Measurements from ENCODE around the gene OAS3. TPM values are rescaled to one million over a fixed set of nuclear protein-coding genes. Genes with fewer than 3 reads are reported as not detected.

The OAS3 gene
- total and polyA plus RNA-seq, 4 donors, result 3.8 to 9.5 (median 5.4) TPM

DNA sequence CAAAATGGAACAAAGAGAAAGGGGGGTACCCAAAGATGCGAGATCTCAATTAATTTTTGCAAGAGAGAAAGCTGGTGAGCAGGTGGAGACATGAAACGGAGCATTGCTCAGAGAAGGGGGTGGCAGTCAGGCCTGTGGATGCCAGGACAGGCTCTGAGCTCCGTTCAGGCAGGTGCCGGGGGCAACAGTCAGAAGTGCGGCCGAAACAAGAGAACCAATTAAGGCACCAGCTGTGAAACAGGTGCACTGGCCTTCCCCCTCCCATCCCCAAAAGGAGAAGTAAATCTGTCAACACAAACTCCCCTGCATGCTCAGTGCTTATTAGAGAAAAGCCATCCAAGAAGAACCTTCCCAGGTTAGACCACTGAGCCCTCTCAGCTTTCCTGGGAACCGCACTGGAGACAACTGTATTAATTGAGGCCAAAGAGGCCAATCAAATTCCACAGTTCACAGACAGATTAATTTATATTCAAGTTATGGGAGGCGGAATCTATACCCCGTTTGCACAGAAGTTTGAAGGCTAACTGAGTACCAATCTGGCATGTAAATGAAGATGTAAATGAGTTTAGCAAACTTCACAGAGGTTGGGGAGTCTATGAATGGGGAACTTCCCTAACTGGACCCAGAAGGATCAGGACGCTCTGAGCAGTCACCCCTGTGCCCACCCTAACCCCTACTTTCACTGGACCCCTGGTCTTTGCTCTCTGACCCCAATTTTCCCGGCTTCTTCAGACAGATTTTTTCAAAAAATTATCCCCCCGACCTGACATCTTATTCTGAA, 60.9 kb downstream of the OAS3 start:
- no peak for DNase-seq (ENCODE audit: low spot score)
- TF ChIP-seq, protein P1, sequence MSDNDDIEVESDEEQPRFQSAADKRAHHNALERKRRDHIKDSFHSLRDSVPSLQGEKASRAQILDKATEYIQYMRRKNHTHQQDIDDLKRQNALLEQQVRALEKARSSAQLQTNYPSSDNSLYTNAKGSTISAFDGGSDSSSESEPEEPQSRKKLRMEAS (IDR thresholded peaks at IDR 0.05), result no peak
- TF ChIP-seq TAF1 (conservative IDR thresholded peaks at IDR 0.05) (no peak), EGR1 (IDR thresholded peaks at IDR 0.05; ENCODE audit: low read depth in 2 of 2) (no peak), FOXA2 (IDR thresholded peaks at IDR 0.05) (no peak), JUND (IDR thresholded peaks at IDR 0.05) (no peak), FOXA1 (IDR thresholded peaks at IDR 0.05) (no peak), YY1 (IDR thresholded peaks at IDR 0.05) (no peak), RAD21 (IDR thresholded peaks at IDR 0.05) (no peak), CTCF (IDR thresholded peaks at IDR 0.05; ENCODE audit: low read depth, low read length, missing input control) (no peak), SP1 (IDR thresholded peaks at IDR 0.05) (no peak), HNF4G (IDR thresholded peaks at IDR 0.05) (no peak), NR2F2 (IDR thresholded peaks at IDR 0.05) (no peak), REST (IDR thresholded peaks at IDR 0.05) (no peak), RXRA (IDR thresholded peaks at IDR 0.05) (no peak), GABPA (IDR thresholded peaks at IDR 0.05 in 1 of 2, conservative IDR thresholded peaks at IDR 0.05 in 1 of 2) (no peak)
- TF ChIP-seq, protein P2, sequence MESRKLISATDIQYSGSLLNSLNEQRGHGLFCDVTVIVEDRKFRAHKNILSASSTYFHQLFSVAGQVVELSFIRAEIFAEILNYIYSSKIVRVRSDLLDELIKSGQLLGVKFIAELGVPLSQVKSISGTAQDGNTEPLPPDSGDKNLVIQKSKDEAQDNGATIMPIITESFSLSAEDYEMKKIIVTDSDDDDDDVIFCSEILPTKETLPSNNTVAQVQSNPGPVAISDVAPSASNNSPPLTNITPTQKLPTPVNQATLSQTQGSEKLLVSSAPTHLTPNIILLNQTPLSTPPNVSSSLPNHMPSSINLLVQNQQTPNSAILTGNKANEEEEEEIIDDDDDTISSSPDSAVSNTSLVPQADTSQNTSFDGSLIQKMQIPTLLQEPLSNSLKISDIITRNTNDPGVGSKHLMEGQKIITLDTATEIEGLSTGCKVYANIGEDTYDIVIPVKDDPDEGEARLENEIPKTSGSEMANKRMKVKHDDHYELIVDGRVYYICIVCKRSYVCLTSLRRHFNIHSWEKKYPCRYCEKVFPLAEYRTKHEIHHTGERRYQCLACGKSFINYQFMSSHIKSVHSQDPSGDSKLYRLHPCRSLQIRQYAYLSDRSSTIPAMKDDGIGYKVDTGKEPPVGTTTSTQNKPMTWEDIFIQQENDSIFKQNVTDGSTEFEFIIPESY (IDR thresholded peaks at IDR 0.05), result no peak
- TF ChIP-seq, protein P3, sequence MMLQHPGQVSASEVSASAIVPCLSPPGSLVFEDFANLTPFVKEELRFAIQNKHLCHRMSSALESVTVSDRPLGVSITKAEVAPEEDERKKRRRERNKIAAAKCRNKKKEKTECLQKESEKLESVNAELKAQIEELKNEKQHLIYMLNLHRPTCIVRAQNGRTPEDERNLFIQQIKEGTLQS (IDR thresholded peaks at IDR 0.05), result no peak
- no peaks in the 10 kb centered on the region for H3K27me3 ChIP-seq (ENCODE audit: control insufficient read depth in 4 of 4, insufficient read depth in 4 of 4, low read length in 3 of 4)

More for the DNA sequence above, 60.9 kb downstream of the OAS3 start:
- Histone ChIP-seq H3K4me3 (ENCODE audit: low read depth in 1 of 3, low read length in 3 of 3) (no peak overlapping the region), H3K36me3 (ENCODE audit: control insufficient read depth in 4 of 4, insufficient read depth in 3 of 4, low read depth in 1 of 4, low read length in 3 of 4) (peaks cover 0 to 10% (median 7%) of the 10 kb centered on the region in 4 donors), H3K27ac (ENCODE audit: low read depth in 1 of 2, low read length in 2 of 2) (no peak overlapping the region), H3K4me1 (ENCODE audit: control insufficient read depth in 4 of 4, insufficient read depth in 4 of 4, low read length in 3 of 4) (peaks cover 0 to 19% (median 13%) of the 10 kb centered on the region in 4 donors), H3K9me3 (ENCODE audit: control insufficient read depth in 4 of 4, low read length in 3 of 4) (no peaks in the 10 kb centered on the region), H3K9ac (ENCODE audit: low read depth in 1 of 2, low read length in 2 of 2) (no peak overlapping the region)
- 94% methylated on average over 12 of the region's 12 CpGs for WGBS
